Neural crest cell (in vitro differentiated cells): Measurements from ENCODE around the gene HHATL. TPM values are rescaled to one million over a fixed set of nuclear protein-coding genes. Genes with fewer than 3 reads are reported as not detected.

ENCODE experiments used
- DNase-seq: peaks from one replicate; pipeline ENCODE4 v3.0.0; 2021; ENCODE audit warnings: low read depth, mixed read lengths, low spot score
- H3K27ac Mint-ChIP-seq: one replicate; pipeline ENCODE4 v1.8.0; 2021; ENCODE audit warnings: mild to moderate bottlenecking, mixed read lengths; ENCODE audit not compliant: unreplicated experiment
- H3K27me3 Mint-ChIP-seq: 2 replicates; pipeline ENCODE4 v1.8.0; 2021; ENCODE audit warnings: low read depth, mild to moderate bottlenecking, mixed read lengths
- H3K36me3 Mint-ChIP-seq: 2 replicates; pipeline ENCODE4 v1.8.0; 2021; ENCODE audit warnings: low read depth, mild to moderate bottlenecking, mixed read lengths
- H3K4me1 Mint-ChIP-seq: 2 replicates; pipeline ENCODE4 v1.8.0; 2021; ENCODE audit warnings: mixed read lengths
- H3K4me3 Mint-ChIP-seq: one replicate; pipeline ENCODE4 v1.8.0; 2021; ENCODE audit warnings: mild to moderate bottlenecking, mixed read lengths
- H3K9me3 Mint-ChIP-seq: 2 replicates; pipeline ENCODE4 v1.8.0; 2021; ENCODE audit warnings: mixed read lengths
- total RNA-seq: library from RNA; stranded (reverse); gene quantifications from 2 replicates; pipeline ENCODE4 v1.2.1, GENCODE V29; 2021
- TF ChIP-seq, protein P1 (sequence below): fragments of 200-600 bp; sonication (generic); conservative IDR thresholded peaks from 2 replicates; pipeline ENCODE4 v1.5.0; 2021; ENCODE audit warnings: antibody characterized with exemption, mild to moderate bottlenecking

Gene HHATL
- total RNA-seq, 1 donor from 2014 or later = not detected

DNA sequence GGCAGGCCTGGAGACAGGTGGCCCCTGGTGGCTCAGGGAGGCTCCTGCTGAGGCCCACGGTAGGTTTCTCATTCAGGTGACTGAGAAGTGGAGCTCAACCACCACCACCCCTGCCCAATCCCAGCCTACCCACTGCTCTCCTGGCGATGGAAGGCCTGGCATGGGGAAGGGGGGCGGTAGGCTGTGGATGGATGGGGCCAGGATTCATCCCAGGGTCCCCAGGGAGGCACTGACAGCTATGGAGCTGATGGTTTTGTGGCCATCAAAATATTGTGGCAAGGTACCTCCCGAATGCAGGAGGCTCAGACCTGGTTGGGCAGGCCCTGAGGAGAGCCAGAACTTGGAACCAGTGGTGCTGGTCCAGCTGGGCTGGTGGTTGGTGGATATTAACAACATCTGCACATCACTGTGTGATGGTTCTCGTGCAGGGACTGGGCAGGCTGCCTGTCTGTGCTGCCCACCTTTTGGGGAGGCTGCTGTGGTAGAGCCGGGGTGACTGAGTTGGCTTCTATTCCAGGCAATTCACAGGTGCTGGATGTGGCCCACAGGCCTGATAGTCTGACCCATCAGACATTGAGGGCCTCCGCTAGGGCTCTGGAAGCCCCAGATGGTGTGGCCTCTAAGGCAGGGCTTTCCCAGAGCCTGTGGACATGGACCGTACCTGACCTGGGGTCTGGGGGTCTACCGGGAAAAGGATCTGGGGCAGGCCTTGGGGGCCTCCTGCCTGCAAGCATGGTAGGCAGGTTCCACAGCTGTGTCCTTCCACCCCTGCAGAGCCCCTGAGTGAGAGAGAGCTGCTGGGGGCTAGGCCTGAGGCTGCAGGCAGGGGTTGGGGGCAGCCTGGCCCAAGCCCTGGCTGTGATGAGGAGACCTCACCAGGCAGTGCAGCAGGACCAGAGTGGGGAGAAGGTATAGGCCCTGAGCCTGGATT is 45.7 kb downstream of the HHATL start:
- Mint-ChIP-seq H3K4me3 (peak overlapping the region; percentile 78), H3K27me3 (no peaks in the 10 kb centered on the region), H3K9me3 (no peaks in the 10 kb centered on the region), H3K27ac (no peak overlapping the region), H3K36me3 (no peaks in the 10 kb centered on the region), H3K4me1 (peaks cover 9% of the 10 kb centered on the region)
- TF ChIP-seq, protein P1, sequence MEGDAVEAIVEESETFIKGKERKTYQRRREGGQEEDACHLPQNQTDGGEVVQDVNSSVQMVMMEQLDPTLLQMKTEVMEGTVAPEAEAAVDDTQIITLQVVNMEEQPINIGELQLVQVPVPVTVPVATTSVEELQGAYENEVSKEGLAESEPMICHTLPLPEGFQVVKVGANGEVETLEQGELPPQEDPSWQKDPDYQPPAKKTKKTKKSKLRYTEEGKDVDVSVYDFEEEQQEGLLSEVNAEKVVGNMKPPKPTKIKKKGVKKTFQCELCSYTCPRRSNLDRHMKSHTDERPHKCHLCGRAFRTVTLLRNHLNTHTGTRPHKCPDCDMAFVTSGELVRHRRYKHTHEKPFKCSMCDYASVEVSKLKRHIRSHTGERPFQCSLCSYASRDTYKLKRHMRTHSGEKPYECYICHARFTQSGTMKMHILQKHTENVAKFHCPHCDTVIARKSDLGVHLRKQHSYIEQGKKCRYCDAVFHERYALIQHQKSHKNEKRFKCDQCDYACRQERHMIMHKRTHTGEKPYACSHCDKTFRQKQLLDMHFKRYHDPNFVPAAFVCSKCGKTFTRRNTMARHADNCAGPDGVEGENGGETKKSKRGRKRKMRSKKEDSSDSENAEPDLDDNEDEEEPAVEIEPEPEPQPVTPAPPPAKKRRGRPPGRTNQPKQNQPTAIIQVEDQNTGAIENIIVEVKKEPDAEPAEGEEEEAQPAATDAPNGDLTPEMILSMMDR = no peak
- DNase-seq = no peak

DNA sequence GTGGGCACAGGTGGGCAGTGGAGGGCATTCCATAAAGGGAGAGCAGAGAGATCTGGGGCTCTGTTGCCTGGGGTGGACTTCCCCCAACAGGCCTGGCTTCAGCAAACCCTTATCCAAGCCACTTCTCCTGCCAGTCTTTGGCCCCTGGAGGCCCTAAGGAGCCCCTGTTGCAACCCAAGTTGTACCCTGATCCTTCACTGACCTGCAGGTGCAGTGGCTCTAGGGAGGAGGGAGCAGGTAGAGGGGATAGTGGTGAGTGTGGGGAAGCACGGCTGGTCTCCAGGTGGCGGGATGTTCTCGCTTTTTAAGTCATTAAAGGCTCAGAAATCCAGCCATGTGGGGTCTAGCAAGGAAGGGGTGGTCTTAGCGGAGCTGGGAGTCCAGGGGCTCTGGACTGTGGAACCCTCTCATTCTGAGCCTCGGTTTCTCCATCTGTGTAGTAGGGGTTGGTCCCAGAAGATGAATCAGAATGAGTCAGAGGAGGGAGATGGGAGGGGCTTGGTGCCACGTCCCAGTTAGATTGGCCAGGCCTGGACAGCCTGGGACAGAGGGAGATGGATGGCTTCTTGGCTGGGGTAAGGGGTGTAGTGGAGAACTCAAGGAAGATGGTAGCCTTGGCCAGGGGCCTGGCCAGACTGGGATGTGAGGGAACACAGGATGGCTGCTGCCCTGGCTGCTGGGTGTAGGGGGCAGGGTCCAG is 46.5 kb downstream of the HHATL start:
- peaks cover 14% of the 10 kb centered on the region for H3K4me1 Mint-ChIP-seq
- no peak overlapping the region for H3K27ac Mint-ChIP-seq
- TF ChIP-seq, protein P1 = no peak
- peak overlapping the region; percentile 78 for H3K4me3 Mint-ChIP-seq
- no peak for DNase-seq
- H3K9me3 Mint-ChIP-seq = no peaks in the 10 kb centered on the region
- no peaks in the 10 kb centered on the region for H3K27me3 Mint-ChIP-seq
- no peaks in the 10 kb centered on the region for H3K36me3 Mint-ChIP-seq

DNA sequence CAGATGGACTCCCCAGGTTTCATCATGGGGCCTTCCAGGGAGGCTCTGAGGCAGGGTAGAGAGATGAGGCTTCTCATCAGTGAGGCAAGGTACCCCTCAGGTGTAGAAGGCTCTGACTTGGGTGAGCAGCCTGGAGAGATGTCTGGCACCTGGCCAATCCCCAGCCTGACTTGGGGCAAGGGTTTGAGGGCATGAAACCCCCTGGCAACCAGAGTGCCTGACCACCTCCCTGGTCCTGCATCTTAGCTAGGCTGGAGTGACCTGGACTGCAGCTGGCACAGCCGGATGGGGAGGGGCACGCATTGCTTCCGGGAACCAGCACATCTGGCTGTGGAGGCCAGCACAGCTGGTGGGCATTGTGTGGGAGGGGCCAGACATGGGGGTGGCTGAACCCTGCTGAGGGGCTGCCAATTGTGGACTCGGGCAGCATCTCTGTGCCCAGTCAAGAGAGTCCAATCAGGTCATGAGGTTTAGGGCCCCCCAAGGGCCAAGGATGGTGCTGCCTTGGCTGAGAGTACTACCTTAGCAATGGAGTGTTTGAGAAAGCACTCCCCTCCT is 47.2 kb downstream of the HHATL start:
- Mint-ChIP-seq H3K36me3 (no peaks in the 10 kb centered on the region), H3K27me3 (no peaks in the 10 kb centered on the region), H3K4me1 (peaks cover 14% of the 10 kb centered on the region), H3K9me3 (no peaks in the 10 kb centered on the region), H3K27ac (no peak overlapping the region), H3K4me3 (peak overlapping the region; percentile 76)
- TF ChIP-seq, protein P1 = no peak
- no peak for DNase-seq

DNA sequence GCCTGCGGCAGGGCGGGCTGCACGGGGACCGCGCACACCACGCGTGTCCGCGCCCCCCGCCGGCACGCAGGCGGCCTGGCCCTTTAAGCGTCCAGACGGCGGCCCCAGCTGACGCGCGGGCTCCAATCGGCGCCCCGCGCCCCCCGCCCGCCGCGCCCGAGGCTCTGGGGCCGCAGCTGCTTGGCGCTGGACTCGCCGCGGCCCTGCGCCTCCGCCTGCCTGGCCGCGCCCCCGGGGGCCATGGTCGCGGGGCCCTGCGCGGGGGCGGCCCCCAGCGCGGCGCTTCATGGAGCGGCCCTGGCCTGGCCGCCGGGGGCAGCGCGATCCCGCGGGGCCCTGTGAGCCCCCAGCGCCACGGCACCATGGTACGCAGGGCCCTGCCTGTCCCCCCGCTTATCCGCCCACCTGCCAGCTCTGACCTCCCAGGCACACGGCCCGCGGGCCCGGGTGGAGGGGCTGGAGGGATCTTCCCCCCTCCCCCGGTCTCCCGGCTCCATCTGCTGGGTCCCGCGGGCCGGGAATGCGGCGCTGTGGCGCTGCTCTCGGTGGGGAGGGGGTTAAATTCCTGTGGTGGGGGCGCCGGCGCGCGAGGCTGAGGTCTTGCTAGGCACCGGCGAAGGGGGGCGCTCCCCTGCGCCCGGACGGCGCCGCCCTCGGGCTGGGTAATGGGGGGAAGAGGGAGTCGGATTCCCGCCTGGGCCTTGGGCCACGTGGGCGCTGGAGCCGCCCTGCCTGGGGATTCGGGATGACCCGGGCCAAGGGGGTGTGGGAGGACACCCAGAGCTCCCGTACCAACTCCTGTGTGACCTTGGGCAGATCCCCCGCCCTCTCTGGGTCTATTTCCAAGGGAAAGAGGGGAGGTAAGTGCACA is 48.0 kb downstream of the HHATL start:
- DNase-seq = peak; percentile 39
- no peaks in the 10 kb centered on the region for H3K9me3 Mint-ChIP-seq
- TF ChIP-seq, protein P1 = no peak
- no peaks in the 10 kb centered on the region for H3K27me3 Mint-ChIP-seq
- no peak overlapping the region for H3K27ac Mint-ChIP-seq
- peaks cover 14% of the 10 kb centered on the region for H3K4me1 Mint-ChIP-seq
- H3K36me3 Mint-ChIP-seq = no peaks in the 10 kb centered on the region
- peak overlapping the region; percentile 76 for H3K4me3 Mint-ChIP-seq
